Fibroblast of mammary gland (primary cell): ENCODE data around the gene CFAP20.
"Not testable (repeated sequence)": the region's sequence is repeated elsewhere in the genome, so short reads cannot be mapped to it uniquely, and the experiment has no call there.

Source experiments
- DNase-seq: peaks from one replicate; pipeline ENCODE4 v3.0.0-alpha.2; 2010; ENCODE audit warnings: low read depth
- H3K4me3 ChIP-seq: 2 replicates; pipeline ENCODE4 v1.5.1; 2011; ENCODE audit warnings: low read depth, mild to moderate bottlenecking, low read length, moderate library complexity; ENCODE audit not compliant: control insufficient read depth
- CTCF ChIP-seq: conservative IDR thresholded peaks from 2 replicates; pipeline ENCODE4 v1.5.1; 2011; ENCODE audit warnings: low read depth, low read length, inconsistent platforms; ENCODE audit not compliant: control insufficient read depth, insufficient read depth

The CFAP20 gene

GRCh38 chr16:58085584-58086251 is 43.5 kb downstream of the CFAP20 start:
- TF ChIP-seq CTCF = no peak
- no peak for DNase-seq
- no peak overlapping the region for H3K4me3 ChIP-seq

- DNase-seq = no peak
- H3K4me3 ChIP-seq = no peak overlapping the region
- TF ChIP-seq CTCF = no peak
Observed at GRCh38 chr16:58085171-58085570, 44.0 kb downstream of the CFAP20 start.

GRCh38 chr16:58084635-58085034 is 44.5 kb downstream of the CFAP20 start:
- no peak for TF ChIP-seq CTCF
- no peak for DNase-seq
- no peak overlapping the region for H3K4me3 ChIP-seq

GRCh38 chr16:58082381-58082780 is 46.8 kb downstream of the CFAP20 start:
- no peak for TF ChIP-seq CTCF
- no peak overlapping the region for H3K4me3 ChIP-seq
- DNase-seq = no peak

GRCh38 chr16:58080657-58081056 is 48.5 kb downstream of the CFAP20 start:
- not testable (repeated sequence) for DNase-seq, H3K4me3 ChIP-seq

- DNase-seq = no peak
- H3K4me3 ChIP-seq = no peak overlapping the region
- TF ChIP-seq CTCF = no peak
Observed at GRCh38 chr16:58077796-58078195, 51.4 kb downstream of the CFAP20 start.

- TF ChIP-seq CTCF = no peak
- DNase-seq = no peak
- H3K4me3 ChIP-seq = no peak overlapping the region
Observed at GRCh38 chr16:58076514-58076913, 52.7 kb downstream of the CFAP20 start.
